Measurements from ENCODE around the gene SLC39A11.

- TF ChIP-seq, protein P1, sequence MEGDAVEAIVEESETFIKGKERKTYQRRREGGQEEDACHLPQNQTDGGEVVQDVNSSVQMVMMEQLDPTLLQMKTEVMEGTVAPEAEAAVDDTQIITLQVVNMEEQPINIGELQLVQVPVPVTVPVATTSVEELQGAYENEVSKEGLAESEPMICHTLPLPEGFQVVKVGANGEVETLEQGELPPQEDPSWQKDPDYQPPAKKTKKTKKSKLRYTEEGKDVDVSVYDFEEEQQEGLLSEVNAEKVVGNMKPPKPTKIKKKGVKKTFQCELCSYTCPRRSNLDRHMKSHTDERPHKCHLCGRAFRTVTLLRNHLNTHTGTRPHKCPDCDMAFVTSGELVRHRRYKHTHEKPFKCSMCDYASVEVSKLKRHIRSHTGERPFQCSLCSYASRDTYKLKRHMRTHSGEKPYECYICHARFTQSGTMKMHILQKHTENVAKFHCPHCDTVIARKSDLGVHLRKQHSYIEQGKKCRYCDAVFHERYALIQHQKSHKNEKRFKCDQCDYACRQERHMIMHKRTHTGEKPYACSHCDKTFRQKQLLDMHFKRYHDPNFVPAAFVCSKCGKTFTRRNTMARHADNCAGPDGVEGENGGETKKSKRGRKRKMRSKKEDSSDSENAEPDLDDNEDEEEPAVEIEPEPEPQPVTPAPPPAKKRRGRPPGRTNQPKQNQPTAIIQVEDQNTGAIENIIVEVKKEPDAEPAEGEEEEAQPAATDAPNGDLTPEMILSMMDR (conservative IDR thresholded peaks at IDR 0.05) = no peak
- TF ChIP-seq EZH2 (IDR thresholded peaks at IDR 0.05; ENCODE audit: low read depth) = no peak
Observed at GRCh38 chr17:72995008-72995656, 97.4 kb downstream of the SLC39A11 start.

All from PC-9 (cell line).